Neural cell (in vitro differentiated cells): ENCODE data around the gene PDGFB. TPM values are rescaled to one million over a fixed set of nuclear protein-coding genes. Genes with fewer than 3 reads are reported as not detected.

Experiments
- H2AFZ ChIP-seq: fragments of 200-600, 300-800 bp; sonication (generic), shearing (Covaris generic); 2 replicates; pipeline ENCODE4 v1.6.0; 2014; ENCODE audit warnings: low read depth, mild to moderate bottlenecking, antibody characterized with exemption, low read length, moderate library complexity
- H3F3A ChIP-seq: fragments of 200-600 bp; shearing (Covaris generic); 2 replicates; pipeline ENCODE4 v1.6.1; 2016; ENCODE audit warnings: mild to moderate bottlenecking, moderate library complexity, mixed read lengths, antibody characterized with exemption, low read length; ENCODE audit not compliant: insufficient read depth, poor library complexity, severe bottlenecking
- H3K27ac ChIP-seq: fragments of 200-600, 300-800 bp; sonication (generic), shearing (Covaris generic); 2 replicates; pipeline ENCODE4 v1.5.1; 2014; ENCODE audit warnings: mild to moderate bottlenecking, low read length, moderate library complexity
- H3K27me3 ChIP-seq: fragments of 300-800, 200-600 bp; sonication (generic), shearing (Covaris generic); 2 replicates; pipeline ENCODE4 v1.6.0; 2014; ENCODE audit warnings: mild to moderate bottlenecking, low read depth, low read length, moderate library complexity; ENCODE audit not compliant: insufficient read depth
- H3K36me3 ChIP-seq: fragments of 300-800, 200-600 bp; sonication (generic), shearing (Covaris generic); 2 replicates; pipeline ENCODE4 v1.5.1; 2014; ENCODE audit warnings: mild to moderate bottlenecking, antibody characterized with exemption, low read length, moderate library complexity; ENCODE audit not compliant: insufficient read depth
- H3K4me2 ChIP-seq: fragments of 300-800, 200-600 bp; sonication (generic), shearing (Covaris generic); 2 replicates; pipeline ENCODE4 v1.6.0; 2014; ENCODE audit warnings: mild to moderate bottlenecking, low read length
- H3K4me3 ChIP-seq: fragments of 300-800, 200-600 bp; sonication (generic), shearing (Covaris generic); 2 replicates; pipeline ENCODE4 v1.5.1; 2014; ENCODE audit warnings: mild to moderate bottlenecking, low read length, moderate library complexity
- H3K79me2 ChIP-seq: fragments of 200-600 bp; shearing (Covaris generic); replicated peaks from 2 replicates; pipeline ENCODE4 v1.6.0; 2014; ENCODE audit warnings: mild to moderate bottlenecking, low read length, moderate library complexity; ENCODE audit not compliant: insufficient read depth
- H3K9ac ChIP-seq: fragments of 300-800, 200-600 bp; sonication (generic), shearing (Covaris generic); 2 replicates; pipeline ENCODE4 v1.6.1; 2016; ENCODE audit warnings: mild to moderate bottlenecking, low read length, mixed read lengths
- H3K9me2 ChIP-seq: fragments of 200-600 bp; shearing (Covaris generic); 2 replicates; pipeline ENCODE4 v1.6.1; 2016; ENCODE audit warnings: mild to moderate bottlenecking, low read length, mixed read lengths; ENCODE audit not compliant: insufficient read depth
- H3K9me3 ChIP-seq: fragments of 200-600, 300-800 bp; sonication (generic), shearing (Covaris generic); 2 replicates; pipeline ENCODE4 v1.6.1; 2016; ENCODE audit warnings: mild to moderate bottlenecking, mixed run types, low read length, moderate library complexity, mixed read lengths
- H4K20me1 ChIP-seq: fragments of 200-600 bp; shearing (Covaris generic); 2 replicates; pipeline ENCODE4 v1.6.1; 2016; ENCODE audit warnings: mild to moderate bottlenecking, mixed run types; ENCODE audit not compliant: insufficient read depth
- EP300 ChIP-seq: fragments of 450-650 bp; conservative IDR thresholded peaks from 2 replicates; pipeline ENCODE4 v1.6.1; 2014; ENCODE audit warnings: antibody characterized with exemption, mild to moderate bottlenecking, moderate library complexity; ENCODE audit not compliant: poor library complexity, severe bottlenecking
- EZH2 ChIP-seq: fragments of 200-600, 300-800 bp; shearing (Covaris generic), sonication (generic); IDR thresholded peaks from 2 replicates; pipeline ENCODE4 v1.6.1; 2014; ENCODE audit warnings: antibody characterized with exemption, low read length, borderline replicate concordance, mild to moderate bottlenecking; ENCODE audit not compliant: insufficient read depth, poor library complexity, severe bottlenecking
- MXI1 ChIP-seq: fragments of 450-650 bp; conservative IDR thresholded peaks from 2 replicates; pipeline ENCODE4 v1.6.1; 2014; ENCODE audit warnings: antibody characterized with exemption, mild to moderate bottlenecking; ENCODE audit not compliant: poor library complexity, severe bottlenecking
- POLR2AphosphoS5 ChIP-seq: IDR thresholded peaks from 2 replicates; pipeline ENCODE4 v1.6.1; 2012
- RAD21 ChIP-seq: fragments of 450-650 bp; conservative IDR thresholded peaks from 2 replicates; pipeline ENCODE4 v1.6.1; 2014; ENCODE audit warnings: antibody characterized with exemption, mild to moderate bottlenecking, moderate library complexity
- SMC3 ChIP-seq: fragments of 450-650 bp; conservative IDR thresholded peaks from 2 replicates; pipeline ENCODE4 v1.6.1; 2014; ENCODE audit warnings: antibody characterized with exemption, mild to moderate bottlenecking, moderate library complexity; ENCODE audit not compliant: poor library complexity
- TAF1 ChIP-seq: IDR thresholded peaks from 2 replicates; pipeline ENCODE4 v1.6.1; 2012; ENCODE audit warnings: low read depth
- polyA plus RNA-seq: library from polyadenylated mRNA; depleted of rRNA; stranded (reverse); fragments of >200 nt; gene quantifications from 2 replicates; pipeline ENCODE4 v1.2.3, GENCODE V29; 2014
- TF ChIP-seq, protein P1 (sequence below): fragments of 450-650 bp; IDR thresholded peaks from 2 replicates; pipeline ENCODE4 v1.5.1; 2014; ENCODE audit warnings: antibody characterized with exemption, mild to moderate bottlenecking, moderate library complexity; ENCODE audit not compliant: poor library complexity, severe bottlenecking
- TF ChIP-seq, protein P2 (sequence below): IDR thresholded peaks from 2 replicates; pipeline ENCODE4 v1.6.1; 2012; ENCODE audit warnings: borderline replicate concordance

Gene PDGFB
- polyA plus RNA-seq, 1 donor from 2014 or later, result 0.61 TPM

DNA sequence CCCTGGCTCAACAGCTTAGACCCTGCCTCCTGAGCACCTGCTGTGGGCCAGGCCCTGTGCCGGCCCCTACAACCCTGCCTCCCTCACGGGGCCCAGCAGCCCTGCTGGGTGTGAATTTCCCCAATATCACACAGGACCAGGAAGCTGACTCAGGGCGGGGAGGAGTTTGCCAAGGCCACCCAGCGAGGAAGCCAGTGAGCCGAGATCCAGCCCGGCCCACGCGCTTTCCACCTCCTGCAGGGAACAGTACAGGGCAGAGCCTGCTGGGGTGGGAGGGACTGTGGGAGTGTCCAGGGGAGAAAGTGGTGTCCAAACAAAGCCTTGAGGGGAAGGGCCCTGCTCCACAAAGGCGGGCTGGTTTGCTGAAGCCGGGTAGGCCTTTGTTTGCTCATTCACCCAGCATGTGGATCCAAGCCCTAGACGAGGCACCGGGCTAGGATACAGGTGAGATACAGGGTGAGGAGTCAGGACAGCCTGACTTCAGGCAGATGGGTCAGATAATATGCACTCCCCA is 47.8 kb upstream of the PDGFB start:
- no peaks in the 10 kb centered on the region for H3K9me3 ChIP-seq
- TF ChIP-seq, protein P1, sequence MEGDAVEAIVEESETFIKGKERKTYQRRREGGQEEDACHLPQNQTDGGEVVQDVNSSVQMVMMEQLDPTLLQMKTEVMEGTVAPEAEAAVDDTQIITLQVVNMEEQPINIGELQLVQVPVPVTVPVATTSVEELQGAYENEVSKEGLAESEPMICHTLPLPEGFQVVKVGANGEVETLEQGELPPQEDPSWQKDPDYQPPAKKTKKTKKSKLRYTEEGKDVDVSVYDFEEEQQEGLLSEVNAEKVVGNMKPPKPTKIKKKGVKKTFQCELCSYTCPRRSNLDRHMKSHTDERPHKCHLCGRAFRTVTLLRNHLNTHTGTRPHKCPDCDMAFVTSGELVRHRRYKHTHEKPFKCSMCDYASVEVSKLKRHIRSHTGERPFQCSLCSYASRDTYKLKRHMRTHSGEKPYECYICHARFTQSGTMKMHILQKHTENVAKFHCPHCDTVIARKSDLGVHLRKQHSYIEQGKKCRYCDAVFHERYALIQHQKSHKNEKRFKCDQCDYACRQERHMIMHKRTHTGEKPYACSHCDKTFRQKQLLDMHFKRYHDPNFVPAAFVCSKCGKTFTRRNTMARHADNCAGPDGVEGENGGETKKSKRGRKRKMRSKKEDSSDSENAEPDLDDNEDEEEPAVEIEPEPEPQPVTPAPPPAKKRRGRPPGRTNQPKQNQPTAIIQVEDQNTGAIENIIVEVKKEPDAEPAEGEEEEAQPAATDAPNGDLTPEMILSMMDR, result no peak
- TF ChIP-seq POLR2AphosphoS5 (no peak), TAF1 (no peak), EZH2 (no peak), EP300 (no peak), SMC3 (no peak)
- no peak overlapping the region for H3K9ac ChIP-seq
- no peak overlapping the region for H3K4me3 ChIP-seq
- H3K27ac ChIP-seq, result no peak overlapping the region
- H3K79me2 ChIP-seq, result no peaks in the 10 kb centered on the region
- no peaks in the 10 kb centered on the region for H3K36me3 ChIP-seq
- H4K20me1 ChIP-seq, result no peaks in the 10 kb centered on the region
- no peak overlapping the region for H2AFZ ChIP-seq
- H3F3A ChIP-seq, result no peaks in the 10 kb centered on the region
- H3K4me2 ChIP-seq, result no peak overlapping the region
- H3K9me2 ChIP-seq, result no peaks in the 10 kb centered on the region
- no peaks in the 10 kb centered on the region for H3K27me3 ChIP-seq

DNA sequence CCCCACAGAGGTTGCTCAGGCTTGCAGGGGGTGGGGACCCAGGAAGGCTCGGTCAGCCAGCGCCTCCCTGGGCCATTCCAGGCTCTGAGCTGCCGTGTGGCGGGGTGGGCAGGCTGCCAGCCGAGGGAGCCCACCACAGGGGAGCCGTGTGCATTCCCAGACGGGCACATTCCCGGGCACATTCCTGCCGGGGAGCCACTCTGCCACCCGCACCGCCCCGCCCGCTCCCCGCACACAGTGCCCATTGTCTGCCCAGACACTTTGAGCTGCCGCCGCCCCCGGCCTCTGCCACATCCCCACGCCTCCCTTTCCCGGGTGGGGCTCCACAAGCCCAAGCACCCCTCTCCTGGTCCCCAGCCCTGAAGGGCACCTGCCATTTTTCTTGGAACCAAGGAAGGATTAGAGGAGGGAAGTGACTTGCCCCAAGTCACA is 47.3 kb upstream of the PDGFB start:
- H2AFZ ChIP-seq, result no peak overlapping the region
- H3K9me3 ChIP-seq, result no peaks in the 10 kb centered on the region
- no peak overlapping the region for H3K4me2 ChIP-seq
- TF ChIP-seq EP300 (no peak), EZH2 (no peak), TAF1 (no peak), SMC3 (no peak), RAD21 (no peak), POLR2AphosphoS5 (no peak), MXI1 (no peak)
- TF ChIP-seq, protein P1, result no peak
- TF ChIP-seq, protein P2, sequence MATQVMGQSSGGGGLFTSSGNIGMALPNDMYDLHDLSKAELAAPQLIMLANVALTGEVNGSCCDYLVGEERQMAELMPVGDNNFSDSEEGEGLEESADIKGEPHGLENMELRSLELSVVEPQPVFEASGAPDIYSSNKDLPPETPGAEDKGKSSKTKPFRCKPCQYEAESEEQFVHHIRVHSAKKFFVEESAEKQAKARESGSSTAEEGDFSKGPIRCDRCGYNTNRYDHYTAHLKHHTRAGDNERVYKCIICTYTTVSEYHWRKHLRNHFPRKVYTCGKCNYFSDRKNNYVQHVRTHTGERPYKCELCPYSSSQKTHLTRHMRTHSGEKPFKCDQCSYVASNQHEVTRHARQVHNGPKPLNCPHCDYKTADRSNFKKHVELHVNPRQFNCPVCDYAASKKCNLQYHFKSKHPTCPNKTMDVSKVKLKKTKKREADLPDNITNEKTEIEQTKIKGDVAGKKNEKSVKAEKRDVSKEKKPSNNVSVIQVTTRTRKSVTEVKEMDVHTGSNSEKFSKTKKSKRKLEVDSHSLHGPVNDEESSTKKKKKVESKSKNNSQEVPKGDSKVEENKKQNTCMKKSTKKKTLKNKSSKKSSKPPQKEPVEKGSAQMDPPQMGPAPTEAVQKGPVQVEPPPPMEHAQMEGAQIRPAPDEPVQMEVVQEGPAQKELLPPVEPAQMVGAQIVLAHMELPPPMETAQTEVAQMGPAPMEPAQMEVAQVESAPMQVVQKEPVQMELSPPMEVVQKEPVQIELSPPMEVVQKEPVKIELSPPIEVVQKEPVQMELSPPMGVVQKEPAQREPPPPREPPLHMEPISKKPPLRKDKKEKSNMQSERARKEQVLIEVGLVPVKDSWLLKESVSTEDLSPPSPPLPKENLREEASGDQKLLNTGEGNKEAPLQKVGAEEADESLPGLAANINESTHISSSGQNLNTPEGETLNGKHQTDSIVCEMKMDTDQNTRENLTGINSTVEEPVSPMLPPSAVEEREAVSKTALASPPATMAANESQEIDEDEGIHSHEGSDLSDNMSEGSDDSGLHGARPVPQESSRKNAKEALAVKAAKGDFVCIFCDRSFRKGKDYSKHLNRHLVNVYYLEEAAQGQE, result no peak
- H3F3A ChIP-seq, result no peaks in the 10 kb centered on the region
- no peaks in the 10 kb centered on the region for H3K36me3 ChIP-seq
- no peak overlapping the region for H3K9ac ChIP-seq
- no peak overlapping the region for H3K4me3 ChIP-seq
- H3K27me3 ChIP-seq, result no peaks in the 10 kb centered on the region
- H3K27ac ChIP-seq, result no peak overlapping the region
- no peaks in the 10 kb centered on the region for H3K9me2 ChIP-seq
- no peaks in the 10 kb centered on the region for H4K20me1 ChIP-seq
- H3K79me2 ChIP-seq, result no peaks in the 10 kb centered on the region
